GM12878 (cell line): Measurements from ENCODE around the gene TTLL12. TPM values are rescaled to one million over a fixed set of nuclear protein-coding genes. Genes with fewer than 3 reads are reported as not detected.

ENCODE experiments used
- ATAC-seq: fragments of 200-7000 bp; cut with Tn5 transposase; 3 replicates; pipeline ENCODE4 v1.9.1; 2020; ENCODE audit warnings: mild to moderate bottlenecking, moderate library complexity
- BruUV-seq: library from RNA; stranded (reverse); fragments of 400-500 nt; replicated peaks from 2 replicates; lab custom pipeline; 2021; lab: Mats Ljungman, UMichigan
- CTCF ChIA-PET: fragments of 300-600 bp; sonication (Branson Sonifier 250); formaldehyde crosslinking; extraction: SDS; loops from one replicate; lab custom pipeline; 2021; ENCODE audit warnings: inconsistent platforms; lab: Yijun Ruan, JAX
- POLR2A ChIA-PET: fragments of 350-600 bp; formaldehyde crosslinking; extraction: SDS; loops from one replicate; lab custom pipeline; 2021; ENCODE audit warnings: inconsistent platforms; lab: Charles Lee
- RAD21 ChIA-PET: fragments of 300-600 bp; sonication (Branson Sonifier 250); formaldehyde crosslinking; loops from one replicate; lab custom pipeline; 2023; ENCODE audit warnings: antibody characterized with exemption; ENCODE audit not compliant: unreplicated experiment; lab: Charles Lee
- SMC1A ChIA-PET: fragments of 300-600 bp; sonication (Branson Sonifier 250); formaldehyde crosslinking; loops from one replicate; lab custom pipeline; 2023; ENCODE audit not compliant: unreplicated experiment, uncharacterized antibody; lab: Charles Lee
- DNase-seq: peaks from one replicate; pipeline ENCODE4 v3.0.0-alpha.2; 2011; ENCODE audit warnings: low read depth, low spot score
- FAIRE-seq: peaks from 3 replicates; lab custom pipeline; 2011; peaks lifted over from hg19 to GRCh38; lab: Jason Lieb, UNC
- H2AFZ ChIP-seq: 2 replicates; pipeline ENCODE4 v1.6.0; 2011; ENCODE audit warnings: low read depth, low read length, control low read depth; ENCODE audit not compliant: control insufficient read depth
- H3K27ac ChIP-seq: 2 replicates; pipeline ENCODE4 v1.5.1; 2011; ENCODE audit warnings: control low read depth; ENCODE audit not compliant: control insufficient read depth, insufficient read depth
- H3K27me3 ChIP-seq, 2 experiments: replicated peaks in 1 of 2; 2 replicates each; pipeline versions ENCODE4 v1.6.0 to v1.6.1; 2011; ENCODE audit warnings: low read length in 1 of 2; ENCODE audit not compliant: control insufficient read depth in 2 of 2, insufficient read depth in 2 of 2
- H3K36me3 ChIP-seq, 2 experiments: 2 replicates each; pipeline ENCODE4 v1.5.1; 2011; ENCODE audit warnings: low read length in 1 of 2; ENCODE audit not compliant: control insufficient read depth in 2 of 2, insufficient read depth in 2 of 2
- H3K4me1 ChIP-seq: 2 replicates; pipeline ENCODE4 v1.6.1; 2011; ENCODE audit warnings: mild to moderate bottlenecking, low read length, moderate library complexity, mixed read lengths; ENCODE audit not compliant: control insufficient read depth, insufficient read depth
- H3K4me2 ChIP-seq: 2 replicates; pipeline ENCODE4 v1.6.0; 2011; ENCODE audit warnings: control low read depth; ENCODE audit not compliant: control insufficient read depth, insufficient read depth
- H3K4me3 ChIP-seq: fragments of 200-600 bp; sonication (generic); 2 replicates; pipeline ENCODE4 v1.5.1; 2016
- H3K79me2 ChIP-seq: 2 replicates; pipeline ENCODE4 v1.6.0; 2011; ENCODE audit warnings: low read length; ENCODE audit not compliant: control insufficient read depth, insufficient read depth
- H3K9ac ChIP-seq: 2 replicates; pipeline ENCODE4 v1.8.0; 2011; ENCODE audit warnings: low read length, control low read depth, mixed read lengths; ENCODE audit not compliant: control insufficient read depth, insufficient read depth
- H3K9me3 ChIP-seq: replicated peaks from 3 replicates; pipeline ENCODE4 v1.5.1; 2011; ENCODE audit warnings: mild to moderate bottlenecking, low read length; ENCODE audit not compliant: control insufficient read depth, insufficient read depth
- H4K20me1 ChIP-seq: 2 replicates; pipeline ENCODE4 v1.6.0; 2011; ENCODE audit not compliant: control insufficient read depth, insufficient read depth
- BCL11A ChIP-seq: IDR thresholded peaks from 2 replicates; pipeline ENCODE4 v1.6.1; 2011; ENCODE audit warnings: low read depth, low read length
- BCL3 ChIP-seq: IDR thresholded peaks from 2 replicates; pipeline ENCODE4 v1.6.1; 2011; ENCODE audit warnings: borderline replicate concordance, low read depth, mild to moderate bottlenecking, moderate library complexity, low read length; ENCODE audit not compliant: insufficient read depth, poor library complexity, severe bottlenecking
- BMI1 ChIP-seq: fragments of 450-650 bp; IDR thresholded peaks from 2 replicates; pipeline ENCODE4 v1.6.1; 2016; ENCODE audit warnings: mild to moderate bottlenecking, moderate library complexity, borderline replicate concordance
- CBFB ChIP-seq: IDR thresholded peaks from 2 replicates; pipeline ENCODE4 v1.6.1; 2016; ENCODE audit warnings: antibody characterized with exemption, low read depth
- E2F8 ChIP-seq: fragments of 450-650 bp; IDR thresholded peaks from 2 replicates; pipeline ENCODE4 v1.6.1; 2018; ENCODE audit warnings: mild to moderate bottlenecking, low read depth, moderate library complexity; ENCODE audit not compliant: partially characterized antibody
- MTA2 ChIP-seq: fragments of 450-650 bp; IDR thresholded peaks from 2 replicates; pipeline ENCODE4 v1.6.1; 2016; ENCODE audit warnings: low read depth, mild to moderate bottlenecking, moderate library complexity
- NFIC ChIP-seq: IDR thresholded peaks from 2 replicates; pipeline ENCODE4 v1.6.1; 2012; ENCODE audit warnings: low read depth, mild to moderate bottlenecking, inconsistent platforms, low read length, moderate library complexity
- NR2F1 ChIP-seq: fragments of 450-650 bp; conservative IDR thresholded peaks from 2 replicates; pipeline ENCODE4 v1.6.1; 2017; ENCODE audit warnings: mild to moderate bottlenecking
- TBL1XR1 ChIP-seq: IDR thresholded peaks from 2 replicates; pipeline ENCODE4 v1.6.1; 2012; ENCODE audit warnings: low read depth, low read length, improper control_type of control experiment
- WGBS: methylation state at CpG from one replicate; pipeline ENCODE4 v1.1.6; 2016; ENCODE audit warnings: low lambda C conversion rate; ENCODE audit not compliant: insufficient replicate concordance, insufficient coverage; ENCODE audit errors: missing lambda C conversion rate; 5-methylcytosine and 5-hydroxymethylcytosine counted together
- in situ Hi-C: fragments of 300-500 bp; cut with MboI; formaldehyde crosslinking; loops from 9 replicates; pipeline ENCODE4 v1.14.3; 2018; ENCODE audit warnings: mixed read lengths
- intact Hi-C: fragments of 100-400 bp; cut with micrococcal nuclease; formaldehyde crosslinking; loops from one replicate; pipeline ENCODE4 v1.14.2; 2022; ENCODE audit not compliant: unreplicated experiment
- polyA plus RNA-seq, 11 experiments: library from polyadenylated mRNA; depleted of rRNA in 4 of 11; unstranded in 6 of 11; stranded (reverse) in 5 of 11; fragments of >200 nt; fragmentation: Nextera tagmentation in 4 of 11; fragmentation: Illumina TruSeq in 1 of 11; extraction: Ambion mirVana in 4 of 11; extraction: Trizol in 1 of 11; gene quantifications; 1 replicate in 1 of 11; 2 replicates in 10 of 11; pipeline versions ENCODE4 v1.2.1 to v1.2.3, GENCODE V29; 2011 to 2016; ENCODE audit warnings: inconsistent platforms in 2 of 11, missing spikeins in 2 of 11, low read depth in 1 of 11
- total RNA-seq, 4 experiments: library from RNA; depleted of rRNA in 3 of 4; stranded (reverse); fragments of >200 nt in 3 of 4; fragmentation: Illumina TruSeq in 1 of 4; extraction: Trizol in 1 of 4; gene quantifications; 2 replicates each; pipeline versions ENCODE4 v1.2.1 to v1.2.3, GENCODE V29; 2013 to 2021

TTLL12 gene
- total and polyA plus RNA-seq, 10 of the 15 experiments (the other 5 are each of a cell fraction or from before 2014, with no cell fraction given), result 1.00 to 89.8 (median 38.5) TPM

- no peaks in the 10 kb centered on the region; a peak in 2 of 4 replicates for H3K36me3 ChIP-seq
- ChIA-PET RAD21 (no interaction called here), POLR2A (interaction anchor here (0.5 kb wide), 1 partner anchor 10 kb away, joined by 3 read pairs; no protein-coding TSS in a partner anchor), CTCF (interaction anchor here (0.5 kb wide), 1 partner anchor 389 kb away, joined by 4 read pairs; no protein-coding TSS in a partner anchor), SMC1A (interaction anchor here (1.3 kb wide), 1 partner anchor 27 kb away, joined by 3 read pairs; no protein-coding TSS in a partner anchor)
- WGBS, result 79% methylated on average over 3 of the region's 3 CpGs
- peaks cover 7% of the 10 kb centered on the region for H3K79me2 ChIP-seq
- in situ Hi-C loops (no loop called here), intact Hi-C loops (no loop called here)
- no TSS peak for BruUV-seq
- no peak overlapping the region for H2AFZ ChIP-seq
- FAIRE-seq, result no peak
- no peak overlapping the region for H3K4me3 ChIP-seq
- H3K4me1 ChIP-seq, result peaks cover 17% of the 10 kb centered on the region
- no peak overlapping the region for H3K27ac ChIP-seq
- no peaks in the 10 kb centered on the region for H3K9me3 ChIP-seq
- no peak for TF ChIP-seq E2F8
- no peak for TF ChIP-seq TBL1XR1
- TF ChIP-seq NR2F1, result no peak
- TF ChIP-seq MTA2, result no peak
- no peak for TF ChIP-seq BCL3
- no peak for TF ChIP-seq BMI1
- TF ChIP-seq NFIC, result no peak
- TF ChIP-seq CBFB, result no peak
- TF ChIP-seq BCL11A, result no peak
- TF ChIP-seq, all 136 proteins: peak for 0
- H3K9ac ChIP-seq, result no peak overlapping the region
- no peak overlapping the region for H3K4me2 ChIP-seq
- ATAC-seq (no peak), DNase-seq (no peak)
- H4K20me1 ChIP-seq, result no peaks in the 10 kb centered on the region
- no peaks in the 10 kb centered on the region for H3K27me3 ChIP-seq
Measured at GRCh38 chr22:43144949-43145348, 42.0 kb downstream of the TTLL12 start.
